ENCODE measurements around the gene ARHGEF4.

ARHGEF4 gene

DNA sequence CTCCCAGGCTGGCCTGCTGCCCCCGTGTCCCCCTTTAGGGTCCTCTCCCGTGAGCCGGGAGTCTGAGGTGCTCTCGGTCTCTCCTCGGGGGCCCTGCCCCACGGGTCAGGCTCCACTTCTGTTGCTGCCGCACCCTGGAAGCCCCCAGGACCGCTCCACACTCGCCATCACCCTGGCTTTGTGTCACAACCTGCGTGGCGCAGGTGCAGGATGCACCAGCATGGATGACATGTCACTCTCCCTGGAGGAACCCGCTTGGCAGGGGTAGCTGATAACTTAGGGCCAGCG, 10.8 kb upstream of the ARHGEF4 start:
- CTCF ChIA-PET = no interaction called here

DNA sequence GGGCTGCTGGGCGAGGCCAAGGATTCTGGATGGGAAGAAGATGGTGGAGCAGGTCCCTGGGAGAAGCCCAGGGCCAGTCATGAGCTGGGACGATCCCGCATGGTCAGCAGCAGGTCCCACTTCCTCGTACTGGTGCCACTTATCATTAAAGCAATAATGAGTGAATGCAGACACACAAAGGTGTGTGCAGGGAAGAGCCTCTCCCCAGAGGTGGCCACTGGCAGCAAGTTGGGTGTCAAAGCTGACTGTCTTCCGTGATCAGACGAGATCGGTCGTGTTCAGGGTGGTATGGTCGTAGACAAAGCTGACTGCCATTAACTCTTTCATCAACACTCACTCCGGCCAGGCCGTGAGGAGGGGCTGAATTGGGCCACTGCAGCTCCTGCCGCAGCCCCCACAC, 10.3 kb upstream of the ARHGEF4 start:
- ChIA-PET CTCF (no interaction called here), POLR2A (interaction anchor here (1.1 kb wide), 1 partner anchor 29 kb away, joined by 4 read pairs; no protein-coding TSS in a partner anchor)
- TF ChIP-seq HDGF (IDR thresholded peaks at IDR 0.05; ENCODE audit: borderline replicate concordance) (no peak), NFRKB (IDR thresholded peaks at IDR 0.05) (no peak), SP1 (IDR thresholded peaks at IDR 0.05) (no peak), FOXA1 (IDR thresholded peaks at IDR 0.05) (no peak), FOXK2 (IDR thresholded peaks at IDR 0.05) (no peak), FOXM1 (IDR thresholded peaks at IDR 0.05; ENCODE audit: borderline replicate concordance) (no peak)
- no peak for DNase-seq (ENCODE audit: extremely low spot score)

More for the DNA sequence above, 10.8 kb upstream of the ARHGEF4 start:
- TF ChIP-seq SP1 (IDR thresholded peaks at IDR 0.05) = no peak
- TF ChIP-seq ELF4 (IDR thresholded peaks at IDR 0.05) = no peak
- TF ChIP-seq, protein P1, sequence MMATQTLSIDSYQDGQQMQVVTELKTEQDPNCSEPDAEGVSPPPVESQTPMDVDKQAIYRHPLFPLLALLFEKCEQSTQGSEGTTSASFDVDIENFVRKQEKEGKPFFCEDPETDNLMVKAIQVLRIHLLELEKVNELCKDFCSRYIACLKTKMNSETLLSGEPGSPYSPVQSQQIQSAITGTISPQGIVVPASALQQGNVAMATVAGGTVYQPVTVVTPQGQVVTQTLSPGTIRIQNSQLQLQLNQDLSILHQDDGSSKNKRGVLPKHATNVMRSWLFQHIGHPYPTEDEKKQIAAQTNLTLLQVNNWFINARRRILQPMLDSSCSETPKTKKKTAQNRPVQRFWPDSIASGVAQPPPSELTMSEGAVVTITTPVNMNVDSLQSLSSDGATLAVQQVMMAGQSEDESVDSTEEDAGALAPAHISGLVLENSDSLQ (IDR thresholded peaks at IDR 0.05) = no peak
- TF ChIP-seq ARNT (IDR thresholded peaks at IDR 0.05) = no peak
- TF ChIP-seq L3MBTL2 (conservative IDR thresholded peaks at IDR 0.05) = no peak
- no peak for TF ChIP-seq SUZ12 (IDR thresholded peaks at IDR 0.05)
- no peak for TF ChIP-seq HDGF (IDR thresholded peaks at IDR 0.05; ENCODE audit: borderline replicate concordance)
- no peak for TF ChIP-seq FOXM1 (IDR thresholded peaks at IDR 0.05; ENCODE audit: borderline replicate concordance)
- TF ChIP-seq ZNF384 (IDR thresholded peaks at IDR 0.05) = no peak
- no peak for TF ChIP-seq LEF1 (IDR thresholded peaks at IDR 0.05; ENCODE audit: borderline replicate concordance)
- DNase-seq (ENCODE audit: extremely low spot score) = no peak
- POLR2A ChIA-PET = interaction anchor here (1.1 kb wide), 1 partner anchor 28 kb away, joined by 4 read pairs; no protein-coding TSS in a partner anchor

GRCh38 chr2:130826821-130827501, 9.8 kb upstream of the ARHGEF4 start:
- ChIA-PET POLR2A (interaction anchor here (1.1 kb wide), 1 partner anchor 30 kb away, joined by 4 read pairs; no protein-coding TSS in a partner anchor), CTCF (no interaction called here)
- DNase-seq (ENCODE audit: extremely low spot score) = no peak
- TF ChIP-seq NFRKB (IDR thresholded peaks at IDR 0.05) = no peak
- no peak for TF ChIP-seq ZNF384 (IDR thresholded peaks at IDR 0.05)
- TF ChIP-seq FOXA1 (IDR thresholded peaks at IDR 0.05) = no peak
- no peak for TF ChIP-seq FOXK2 (IDR thresholded peaks at IDR 0.05)
- no peak for TF ChIP-seq BHLHE40 (IDR thresholded peaks at IDR 0.05; ENCODE audit: borderline replicate concordance)
- TF ChIP-seq, protein P1 (IDR thresholded peaks at IDR 0.05) = no peak
- TF ChIP-seq CTBP1 (IDR thresholded peaks at IDR 0.05; ENCODE audit: borderline replicate concordance) = no peak
- TF ChIP-seq LEF1 (IDR thresholded peaks at IDR 0.05; ENCODE audit: borderline replicate concordance) = no peak
- TF ChIP-seq SP1 (IDR thresholded peaks at IDR 0.05) = no peak
- no peak for TF ChIP-seq TARDBP (IDR thresholded peaks at IDR 0.05)

DNA sequence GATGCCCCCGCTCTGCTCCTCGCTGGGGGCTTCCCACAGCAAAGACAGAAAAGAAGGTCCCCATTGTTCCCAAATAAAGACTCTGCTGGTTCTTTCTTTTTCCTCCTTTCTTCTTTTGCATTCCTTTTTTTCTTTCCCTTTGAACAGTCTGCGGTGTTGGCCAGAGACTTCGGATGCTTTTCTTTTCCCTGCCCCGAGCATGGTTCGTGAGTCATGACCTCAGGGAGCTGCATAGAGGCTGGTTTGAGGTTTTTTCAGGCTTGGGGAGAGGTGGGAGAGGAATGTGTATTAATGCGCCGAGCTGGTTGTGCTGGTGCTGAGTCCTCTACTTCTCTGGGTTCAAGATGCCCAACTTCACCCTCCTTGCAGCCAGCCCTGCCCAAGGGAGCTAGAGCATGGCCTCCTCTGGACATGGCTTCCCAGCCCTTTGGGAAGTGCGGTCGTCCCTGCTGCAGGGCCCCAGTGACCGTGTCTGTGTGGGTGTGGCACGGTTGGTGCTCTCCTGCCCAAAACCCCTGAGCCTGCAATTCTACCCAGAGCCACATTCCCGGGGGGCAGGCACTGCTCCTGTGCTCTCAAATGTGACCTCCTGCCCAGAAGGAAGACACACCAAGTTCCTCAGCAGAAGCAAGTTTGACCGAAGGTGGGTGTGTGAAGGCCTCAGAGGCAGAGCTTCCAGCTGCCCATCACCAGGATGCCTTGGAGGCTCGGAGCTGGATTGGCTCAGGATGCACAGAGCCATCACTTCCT, 9.0 kb upstream of the ARHGEF4 start:
- POLR2A ChIA-PET = no interaction called here
- TF ChIP-seq CTBP1 (IDR thresholded peaks at IDR 0.05; ENCODE audit: borderline replicate concordance) (no peak), SP1 (IDR thresholded peaks at IDR 0.05) (no peak), TARDBP (IDR thresholded peaks at IDR 0.05) (no peak), HDGF (IDR thresholded peaks at IDR 0.05; ENCODE audit: borderline replicate concordance) (no peak), SUZ12 (IDR thresholded peaks at IDR 0.05) (no peak), FOXA1 (IDR thresholded peaks at IDR 0.05) (no peak), FOXK2 (IDR thresholded peaks at IDR 0.05) (no peak), ZNF384 (IDR thresholded peaks at IDR 0.05) (no peak), FOXM1 (IDR thresholded peaks at IDR 0.05; ENCODE audit: borderline replicate concordance) (no peak), BHLHE40 (IDR thresholded peaks at IDR 0.05; ENCODE audit: borderline replicate concordance) (no peak), ELF4 (IDR thresholded peaks at IDR 0.05) (no peak), LEF1 (IDR thresholded peaks at IDR 0.05; ENCODE audit: borderline replicate concordance) (no peak)
- TF ChIP-seq, protein P1 (IDR thresholded peaks at IDR 0.05) = no peak
- CTCF ChIA-PET = interaction anchor here (0.5 kb wide), 1 partner anchor 53 kb away, joined by 3 read pairs; no protein-coding TSS in a partner anchor
- DNase-seq (ENCODE audit: extremely low spot score) = no peak

GRCh38 chr2:130828461-130828860, 8.3 kb upstream of the ARHGEF4 start:
- POLR2A ChIA-PET = no interaction called here

More at GRCh38 chr2:130828461-130828860, 8.3 kb upstream of the ARHGEF4 start:
- no peak for DNase-seq (ENCODE audit: extremely low spot score)
- no peak for TF ChIP-seq NFRKB (IDR thresholded peaks at IDR 0.05)
- no peak for TF ChIP-seq BHLHE40 (IDR thresholded peaks at IDR 0.05; ENCODE audit: borderline replicate concordance)
- no peak for TF ChIP-seq LEF1 (IDR thresholded peaks at IDR 0.05; ENCODE audit: borderline replicate concordance)
- no peak for TF ChIP-seq ZNF384 (IDR thresholded peaks at IDR 0.05)
- TF ChIP-seq, protein P1 (IDR thresholded peaks at IDR 0.05) = no peak
- no peak for TF ChIP-seq CTBP1 (IDR thresholded peaks at IDR 0.05; ENCODE audit: borderline replicate concordance)
- no peak for TF ChIP-seq FOXA1 (IDR thresholded peaks at IDR 0.05)
- TF ChIP-seq FOXM1 (IDR thresholded peaks at IDR 0.05; ENCODE audit: borderline replicate concordance) = no peak
- no peak for TF ChIP-seq HDGF (IDR thresholded peaks at IDR 0.05; ENCODE audit: borderline replicate concordance)
- TF ChIP-seq ELF4 (IDR thresholded peaks at IDR 0.05) = no peak
- TF ChIP-seq SUZ12 (IDR thresholded peaks at IDR 0.05) = no peak
- TF ChIP-seq ARNT (IDR thresholded peaks at IDR 0.05) = no peak
- no peak for TF ChIP-seq TARDBP (IDR thresholded peaks at IDR 0.05)
- no peak for TF ChIP-seq L3MBTL2 (conservative IDR thresholded peaks at IDR 0.05)
- TF ChIP-seq FOXK2 (IDR thresholded peaks at IDR 0.05) = no peak
- no peak for TF ChIP-seq SP1 (IDR thresholded peaks at IDR 0.05)
- CTCF ChIA-PET = interaction anchor here (0.5 kb wide), 1 partner anchor 52 kb away, joined by 3 read pairs; no protein-coding TSS in a partner anchor

Measured in HEK293T (cell line).